Prostate gland (tissue), 2 donors: ENCODE measurements around the gene TTC19.

ENCODE experiments used
- CTCF ChIP-seq, 4 experiments: fragments of 200-600 bp in 2 of 4; fragments of 450-650 bp in 2 of 4; sonication (generic) in 2 of 4; IDR thresholded peaks; 1 replicate in 3 of 4; 2 replicates in 1 of 4; pipeline ENCODE4 v1.5.1; 2016 to 2019; ENCODE audit warnings: antibody characterized with exemption in 4 of 4, mild to moderate bottlenecking in 2 of 4, moderate library complexity in 2 of 4
- POLR2A ChIP-seq: fragments of 450-650 bp; IDR thresholded peaks from one replicate; pipeline ENCODE4 v1.6.1; 2016; ENCODE audit warnings: antibody characterized with exemption, mild to moderate bottlenecking
- POLR2AphosphoS5 ChIP-seq: sonication (generic); formaldehyde crosslinking; IDR thresholded peaks from one replicate; pipeline ENCODE4 v1.6.1; 2017; ENCODE audit warnings: antibody characterized with exemption

DNA sequence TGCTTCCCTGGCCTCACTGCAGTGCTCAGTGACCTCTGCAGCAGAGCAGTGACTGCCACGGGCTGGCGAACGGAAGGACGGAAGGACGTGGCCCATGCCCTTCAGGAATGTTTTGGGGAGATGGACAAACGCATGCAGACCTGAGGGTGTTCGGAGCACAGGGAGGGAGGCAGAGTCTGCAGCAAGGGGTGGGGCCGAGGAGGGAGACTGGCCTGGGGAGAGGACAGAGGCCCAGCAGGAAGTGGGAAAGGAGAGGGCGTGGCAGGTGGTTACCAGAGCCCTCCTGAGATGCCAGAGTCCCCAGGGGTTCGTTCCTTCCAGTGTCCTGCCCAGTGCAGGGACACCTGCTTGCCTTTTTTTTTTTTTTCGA, 32.8 kb upstream of the TTC19 start:
- no peak for TF ChIP-seq POLR2AphosphoS5
- TF ChIP-seq CTCF (IDR thresholded peaks at IDR 0.05): no peak
- no peak for TF ChIP-seq POLR2A
